GM12891 (cell line): ENCODE measurements around the gene ELMOD3.

Experiments
- POLR2A ChIP-seq: IDR thresholded peaks from 2 replicates; pipeline ENCODE4 v1.6.1; 2011; ENCODE audit warnings: low read depth, low read length, control low read depth
- POLR2AphosphoS5 ChIP-seq: IDR thresholded peaks from 2 replicates; pipeline ENCODE4 v1.6.1; 2011; ENCODE audit warnings: low read depth, low read length, control low read depth

DNA sequence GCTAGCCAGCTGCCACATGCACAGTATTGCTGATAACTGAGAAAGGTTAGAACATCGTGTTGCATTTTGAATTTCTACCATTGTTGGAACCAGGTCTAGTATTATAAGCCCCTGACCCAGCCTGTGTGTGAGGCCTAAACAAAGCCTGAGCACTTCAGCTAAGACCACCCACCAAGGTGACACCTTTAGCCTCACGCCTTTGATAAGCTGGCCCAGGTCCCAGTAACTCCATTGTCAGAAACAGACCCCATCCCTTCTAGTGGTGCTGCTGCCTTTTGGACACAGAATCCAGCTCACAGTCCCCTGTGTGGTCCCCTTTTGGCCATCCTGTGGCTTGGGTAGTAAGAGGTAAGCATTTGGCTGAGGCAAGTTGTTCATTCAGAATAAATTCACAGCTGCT, 1.6 kb downstream of the ELMOD3 start:
- TF ChIP-seq POLR2AphosphoS5: no peak
- TF ChIP-seq POLR2A: no peak
